Tibial nerve (tissue), 3 donors: ENCODE data around the gene PPP6R2.

Source experiments
- CTCF ChIP-seq, 5 experiments: fragments of 200-600 bp in 3 of 5; fragments of 450-650 bp in 2 of 5; sonication (generic) in 3 of 5; IDR thresholded peaks; one replicate each; pipeline ENCODE4 v1.5.1; 2016 to 2019; ENCODE audit warnings: antibody characterized with exemption in 5 of 5, mild to moderate bottlenecking in 3 of 5, moderate library complexity in 2 of 5
- POLR2A ChIP-seq, 2 donors: fragments of 450-650 bp; IDR thresholded peaks; one replicate each; pipeline ENCODE4 v1.6.1; 2017; ENCODE audit warnings: antibody characterized with exemption in 2 of 2, mild to moderate bottlenecking in 2 of 2, moderate library complexity in 2 of 2

GRCh38 chr22:50452649-50453048 is 109.5 kb downstream of the PPP6R2 start:
- TF ChIP-seq CTCF (IDR thresholded peaks at IDR 0.05) (no peak), POLR2A (IDR thresholded peaks at IDR 0.05) (no peak)
